Activated CD4-positive, alpha-beta T cell treated with anti-CD3 and anti-CD28 coated beads, Interleukin-2, Interleukin-4, amounts not matched to agents 100 ng/mL and 50 ng/mL, durations not matched to agents 16 hours and 8 hours (primary cell): ENCODE measurements around the gene IFNL3.
A peak's percentile ranks its signal among the peaks of the same experiment; 100 is the strongest.
"Not testable (repeated sequence)": the region's sequence is repeated elsewhere in the genome, so short reads cannot be mapped to it uniquely, and the experiment has no call there.

Experiments
- DNase-seq: peaks from one replicate; pipeline ENCODE4 v3.0.0-alpha.2; 2020; ENCODE audit warnings: low spot score

The IFNL3 gene

GRCh38 chr19:39253374-39254149, 8.8 kb upstream of the IFNL3 start:
- DNase-seq = no peak

- no peak for DNase-seq
These were observed 7.7 kb upstream of the IFNL3 start for GRCh38 chr19:39252458-39252857.

DNA sequence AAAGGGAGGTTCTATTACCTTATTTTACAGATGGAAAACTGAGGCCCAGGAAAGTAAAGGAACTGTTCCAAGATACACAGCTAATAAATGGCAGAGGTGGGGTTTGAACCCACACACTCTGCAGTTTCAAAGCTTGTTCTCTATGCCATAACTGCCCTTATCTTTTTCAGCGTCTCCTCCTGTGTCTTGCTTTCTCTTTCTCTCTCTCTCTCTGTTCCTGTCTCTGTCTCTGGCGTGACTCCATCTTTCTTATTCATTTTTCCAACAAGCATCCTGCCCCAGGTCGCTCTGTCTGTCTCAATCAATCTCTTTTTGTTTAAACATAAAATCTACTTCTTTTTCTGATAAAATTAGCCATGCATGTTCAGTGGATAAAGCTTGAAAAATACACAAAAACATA, 7.0 kb upstream of the IFNL3 start:
- DNase-seq = no peak

- no peak for DNase-seq
These were observed 6.3 kb upstream of the IFNL3 start for GRCh38 chr19:39251081-39251480.

GRCh38 chr19:39248806-39249205, 4.0 kb upstream of the IFNL3 start, which contains the start of gene IFNL4:
TSS of gene IFNL4 (minus strand) at chr19:39248856.
- no peak for DNase-seq

GRCh38 chr19:39247701-39248664, 3.2 kb upstream of the IFNL3 start:
- DNase-seq = no peak

DNA sequence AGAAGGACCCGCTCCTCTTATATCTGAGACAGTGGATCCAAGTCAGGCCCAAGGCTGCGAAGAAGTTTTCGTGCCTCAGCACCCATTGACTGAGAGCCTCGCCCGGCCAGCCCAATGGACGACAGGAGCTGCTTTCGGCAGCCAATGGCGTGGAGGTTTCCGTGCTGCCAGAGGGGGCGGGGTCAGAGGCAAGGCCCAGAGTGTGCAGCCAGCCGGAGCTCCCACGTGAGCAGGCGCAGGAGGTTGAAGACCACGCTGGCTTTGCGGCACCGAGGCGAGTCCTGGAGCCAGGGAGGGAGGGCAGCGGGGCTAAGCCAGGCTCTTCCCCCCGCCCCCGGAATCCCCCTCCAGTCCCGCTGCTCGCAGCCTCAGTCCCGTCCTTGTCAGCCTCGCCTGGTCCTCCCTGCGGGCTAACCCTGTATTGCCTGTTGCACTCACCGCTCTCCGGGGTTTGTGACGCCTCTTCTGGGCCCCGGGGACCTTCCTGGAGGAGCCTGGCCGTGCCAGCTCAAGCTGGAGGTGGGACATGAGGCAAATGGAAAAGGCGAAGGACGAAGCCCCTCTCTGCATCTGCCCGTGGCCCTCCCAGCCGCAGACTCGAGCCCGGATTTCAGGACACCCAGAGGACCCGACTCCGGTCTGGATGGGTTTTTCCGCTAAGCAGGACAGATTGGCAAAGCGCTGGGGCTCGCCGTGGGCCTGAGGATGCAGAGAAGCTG, 2.3 kb upstream of the IFNL3 start:
- peak; percentile 6 for DNase-seq

- not testable (repeated sequence) for DNase-seq
These were observed 360 bp upstream of the IFNL3 start for GRCh38 chr19:39245166-39245565.

DNA sequence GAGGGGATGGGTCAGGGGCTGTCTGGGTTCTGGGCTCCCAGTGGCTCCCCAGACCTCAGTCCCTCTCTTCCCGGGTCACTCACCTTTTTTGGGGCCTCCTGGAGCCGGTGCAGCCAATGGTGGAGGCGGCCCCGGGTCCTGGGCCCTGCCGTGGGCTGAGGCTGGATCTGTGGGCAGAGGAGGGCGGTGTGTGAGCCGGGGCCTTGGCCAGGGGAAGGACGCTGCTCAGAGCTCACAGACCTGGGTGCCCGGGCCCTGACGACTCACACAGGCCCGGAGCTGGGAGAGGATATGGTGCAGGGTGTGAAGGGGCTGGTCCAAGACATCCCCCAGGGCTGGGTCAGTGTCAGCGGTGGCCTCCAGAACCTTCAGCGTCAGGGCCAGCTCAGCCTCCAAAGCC, 1.1 kb downstream of the IFNL3 start:
- not testable (repeated sequence) for DNase-seq

DNA sequence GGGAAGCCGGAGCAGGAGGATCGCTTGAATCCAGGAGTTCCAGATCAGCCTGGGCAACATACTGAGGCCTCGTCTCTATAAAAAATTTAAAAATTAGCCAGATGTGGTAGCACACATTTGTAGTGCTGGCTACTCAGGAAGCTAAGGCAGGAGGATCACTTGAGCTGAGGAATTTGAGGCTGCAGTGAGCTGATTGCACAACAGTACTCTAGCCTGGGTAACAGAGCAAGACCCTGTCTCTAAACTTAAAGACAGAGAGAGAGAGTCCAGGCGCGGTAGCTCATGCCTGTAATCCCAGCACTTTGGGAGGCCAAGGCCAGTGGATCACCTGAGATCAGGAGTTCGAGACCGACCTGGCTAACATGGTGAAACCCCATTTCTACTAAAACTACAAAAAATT, 4.4 kb downstream of the IFNL3 start:
- DNase-seq = no peak

DNA sequence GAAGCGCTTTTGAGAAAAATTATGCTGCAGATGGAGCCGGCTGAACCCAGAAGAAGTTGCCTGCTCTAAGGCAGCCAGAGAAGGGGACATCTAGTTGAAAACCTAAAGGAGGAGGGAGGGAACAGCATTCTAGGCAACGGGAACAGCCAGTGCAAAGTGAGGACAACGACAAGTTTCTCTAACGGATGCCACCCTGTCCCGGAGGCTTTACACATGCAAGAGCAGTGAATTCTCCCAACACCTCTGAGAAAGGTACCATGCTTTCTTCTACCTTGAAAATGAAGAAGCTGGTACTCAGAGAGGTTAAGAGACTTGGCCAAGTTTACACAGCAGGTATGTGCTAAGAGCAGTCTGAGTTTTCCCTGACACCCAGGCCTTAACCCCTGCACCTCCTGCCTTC, 5.9 kb downstream of the IFNL3 start:
- no peak for DNase-seq

- DNase-seq = no peak
These were observed 6.6 kb downstream of the IFNL3 start for GRCh38 chr19:39238209-39238608.

GRCh38 chr19:39237200-39238184, 7.3 kb downstream of the IFNL3 start:
- DNase-seq = peak; percentile 40

DNA sequence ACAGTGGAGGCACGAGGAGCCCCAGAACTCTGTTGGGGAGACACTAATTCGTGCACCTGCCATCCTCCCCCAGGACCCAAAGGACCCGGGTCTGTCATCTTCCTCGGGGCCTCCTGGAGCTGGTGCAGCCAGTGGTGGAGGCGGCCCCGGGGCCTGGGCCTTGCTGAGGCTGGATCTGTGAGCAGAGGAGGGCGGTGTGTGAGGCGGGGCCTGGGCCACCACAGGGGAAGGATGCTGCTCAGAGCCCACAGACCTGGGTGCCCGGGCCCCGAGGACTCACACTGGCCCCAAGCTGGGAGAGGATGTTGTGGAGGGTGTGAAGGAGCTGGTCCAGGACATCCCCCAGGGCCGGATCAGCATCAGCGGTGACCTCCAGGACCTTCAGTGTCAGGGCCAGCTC, 8.3 kb downstream of the IFNL3 start:
- DNase-seq = no peak

DNA sequence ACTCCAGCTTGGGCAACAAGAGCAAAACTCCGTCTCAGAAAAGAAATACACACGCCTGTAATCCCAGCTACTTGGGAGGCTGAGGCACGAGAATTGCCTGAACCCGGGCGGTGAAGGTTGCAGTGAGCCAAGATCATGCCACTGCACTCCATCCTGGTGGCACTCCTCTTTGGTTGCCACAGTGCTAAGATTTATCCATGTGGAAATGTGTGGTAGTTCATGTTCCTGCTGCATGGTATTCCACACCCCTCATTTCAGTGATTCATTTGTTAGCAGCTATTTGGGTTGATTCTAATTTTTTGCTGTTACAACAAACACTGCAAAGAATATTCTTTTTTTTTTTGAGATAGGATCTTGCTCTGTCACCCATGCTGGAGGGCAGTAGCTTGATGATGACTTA, 12.1 kb downstream of the IFNL3 start:
- DNase-seq = no peak

DNA sequence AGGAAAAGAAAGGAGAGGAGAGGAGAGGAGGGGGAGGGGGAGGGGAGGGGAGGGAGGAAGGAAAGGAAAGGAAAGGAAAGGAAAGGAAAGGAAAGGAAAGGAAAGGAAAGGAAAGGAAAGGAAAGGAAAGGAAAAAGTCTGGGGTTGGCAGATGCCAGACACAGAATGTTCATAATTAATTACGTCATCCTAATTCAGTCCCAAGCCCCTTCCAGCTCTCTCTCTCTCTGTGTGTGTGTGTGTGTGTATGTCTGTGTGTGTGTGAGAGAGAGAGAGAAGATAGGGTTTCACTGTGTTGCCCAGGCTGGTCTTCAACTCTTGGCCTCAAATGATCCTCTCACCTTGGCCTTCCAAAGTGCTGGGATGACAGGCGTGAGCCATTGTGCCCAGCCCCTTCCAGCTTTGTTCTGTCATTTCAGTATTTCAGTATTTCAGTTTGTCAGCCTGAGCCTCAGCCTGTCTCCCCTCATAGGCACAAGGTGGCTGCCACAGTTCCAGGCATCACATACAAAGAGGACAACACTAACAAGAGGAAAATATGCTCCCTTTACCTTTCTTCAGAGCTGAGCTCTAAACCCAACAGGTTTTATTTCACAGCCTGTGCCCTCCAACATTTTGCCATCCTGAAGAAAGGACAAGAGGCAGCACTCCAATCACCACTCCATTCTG, 14.6 kb downstream of the IFNL3 start:
- no peak for DNase-seq

DNA sequence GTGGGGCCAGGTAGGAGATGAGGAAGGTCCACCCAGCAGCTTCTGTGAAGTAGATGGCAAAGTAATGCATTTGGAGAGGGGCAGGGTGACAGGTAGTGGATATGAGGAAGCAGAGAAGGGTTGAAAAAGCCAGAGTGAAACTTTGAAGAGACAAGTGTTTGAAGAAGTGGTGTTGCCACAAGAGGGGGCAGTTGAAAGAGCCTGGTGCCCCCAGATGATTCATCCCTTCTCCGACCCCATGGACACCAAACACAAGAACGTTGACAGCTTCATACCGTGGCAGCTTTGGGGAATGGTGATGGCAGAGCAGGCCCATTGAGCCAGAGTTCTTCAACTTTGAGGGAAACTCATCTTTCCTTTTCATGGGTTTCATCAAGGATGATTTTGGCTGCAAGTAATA, 19.9 kb downstream of the IFNL3 start:
- no peak for DNase-seq

DNA sequence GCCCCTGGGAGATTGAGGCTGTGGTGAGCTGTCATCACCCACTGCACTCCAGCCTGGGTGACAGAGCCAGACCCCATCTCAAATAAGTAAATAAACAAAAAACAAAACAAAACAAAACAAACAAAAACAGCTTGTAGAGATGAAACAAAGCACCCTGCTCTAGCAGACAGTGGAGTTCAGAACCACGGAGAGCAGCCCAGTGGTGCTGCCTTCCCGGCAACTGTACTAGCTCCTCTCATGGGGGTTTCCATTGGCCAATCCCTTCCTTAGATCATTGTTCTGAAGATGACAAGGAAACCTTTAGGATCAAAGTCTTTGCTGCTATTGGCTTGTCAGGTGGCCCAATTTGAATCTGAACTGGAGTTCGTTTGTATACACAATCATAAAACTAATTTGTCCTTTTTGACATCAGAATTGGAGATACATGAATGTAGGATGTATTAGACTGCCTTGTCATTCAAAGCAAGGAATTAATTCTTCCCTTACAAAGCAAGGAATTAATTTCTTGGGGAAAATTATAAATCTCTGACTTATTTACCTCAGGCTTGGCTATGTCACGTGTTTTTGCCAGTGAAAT, 21.0 kb downstream of the IFNL3 start:
- DNase-seq = no peak

DNA sequence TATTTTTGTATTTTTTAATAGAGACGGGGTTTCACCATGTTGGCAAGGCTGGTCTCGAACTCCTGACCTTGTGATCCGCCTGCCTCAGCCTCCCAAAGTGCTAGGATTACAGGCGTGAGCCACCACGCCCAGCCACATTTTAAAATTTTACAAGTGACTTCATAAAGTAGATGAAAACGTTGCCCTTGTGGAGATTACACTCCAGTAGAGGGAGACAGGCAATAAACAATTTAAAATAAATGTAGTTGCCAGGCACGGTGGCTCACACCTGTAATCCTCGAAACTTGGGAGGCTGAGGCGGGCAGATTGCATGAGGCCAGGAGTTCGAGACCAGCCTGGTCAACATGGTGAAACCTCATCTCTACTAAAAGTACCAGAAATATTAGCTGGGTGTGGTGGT, 25.7 kb downstream of the IFNL3 start:
- not testable (repeated sequence) for DNase-seq
